GM19099 (cell line): ENCODE results near the gene MPO.

ENCODE experiments used
- POLR2A ChIP-seq: IDR thresholded peaks from 3 replicates; pipeline ENCODE4 v1.6.1; 2011; ENCODE audit warnings: low read depth; ENCODE audit not compliant: insufficient read length; ENCODE audit errors: extremely low read depth

MPO gene

DNA sequence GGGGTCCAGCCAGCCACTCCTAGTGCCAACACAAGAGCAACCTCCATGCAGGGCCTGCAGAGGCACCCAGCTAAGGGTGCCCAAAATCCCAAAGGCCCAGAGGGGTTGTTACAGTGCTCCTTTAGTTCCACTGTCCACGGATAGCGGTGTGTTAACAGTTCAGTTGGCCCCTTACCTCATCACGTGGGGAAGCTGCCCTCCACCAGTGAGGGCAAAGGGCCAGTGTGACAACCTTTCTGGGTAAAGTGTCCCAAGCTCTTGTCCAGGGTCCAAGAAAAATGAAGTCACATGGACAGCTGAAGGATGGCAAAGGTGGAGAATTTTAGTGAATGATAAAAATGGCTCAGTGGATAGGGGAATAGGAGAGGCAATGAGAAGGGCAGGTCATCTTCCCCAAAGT lies 53.0 kb downstream of the MPO start:
- TF ChIP-seq POLR2A, result no peak

DNA sequence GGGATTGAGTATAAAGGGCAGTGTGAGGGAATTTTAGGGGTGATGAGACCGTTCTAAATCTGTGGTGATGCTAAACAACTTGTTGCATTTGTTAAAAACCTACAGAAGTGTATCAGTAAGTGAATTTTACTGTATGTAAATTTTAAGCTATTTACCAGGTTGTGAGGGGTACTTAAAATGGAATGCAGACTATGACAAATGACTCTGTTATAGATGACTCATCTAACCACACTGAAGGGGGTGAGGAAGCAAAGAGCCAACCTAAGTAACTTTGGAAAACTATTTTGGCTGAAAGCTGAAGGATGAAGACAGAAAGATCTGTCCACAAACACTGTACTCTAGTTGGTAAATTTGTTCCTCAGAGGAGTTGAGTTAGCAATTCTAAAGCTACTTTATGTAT lies 56.4 kb downstream of the MPO start:
- TF ChIP-seq POLR2A, result no peak
